OCI-M1 (cell line): ENCODE data around the gene KDM5A.
"Not testable (repeated sequence)": the region's sequence is repeated elsewhere in the genome, so short reads cannot be mapped to it uniquely, and the experiment has no call there.

Source experiments
- DNase-seq: peaks from one replicate; lab custom pipeline; 2025; lab: John Stamatoyannopoulos, UW

KDM5A gene

DNA sequence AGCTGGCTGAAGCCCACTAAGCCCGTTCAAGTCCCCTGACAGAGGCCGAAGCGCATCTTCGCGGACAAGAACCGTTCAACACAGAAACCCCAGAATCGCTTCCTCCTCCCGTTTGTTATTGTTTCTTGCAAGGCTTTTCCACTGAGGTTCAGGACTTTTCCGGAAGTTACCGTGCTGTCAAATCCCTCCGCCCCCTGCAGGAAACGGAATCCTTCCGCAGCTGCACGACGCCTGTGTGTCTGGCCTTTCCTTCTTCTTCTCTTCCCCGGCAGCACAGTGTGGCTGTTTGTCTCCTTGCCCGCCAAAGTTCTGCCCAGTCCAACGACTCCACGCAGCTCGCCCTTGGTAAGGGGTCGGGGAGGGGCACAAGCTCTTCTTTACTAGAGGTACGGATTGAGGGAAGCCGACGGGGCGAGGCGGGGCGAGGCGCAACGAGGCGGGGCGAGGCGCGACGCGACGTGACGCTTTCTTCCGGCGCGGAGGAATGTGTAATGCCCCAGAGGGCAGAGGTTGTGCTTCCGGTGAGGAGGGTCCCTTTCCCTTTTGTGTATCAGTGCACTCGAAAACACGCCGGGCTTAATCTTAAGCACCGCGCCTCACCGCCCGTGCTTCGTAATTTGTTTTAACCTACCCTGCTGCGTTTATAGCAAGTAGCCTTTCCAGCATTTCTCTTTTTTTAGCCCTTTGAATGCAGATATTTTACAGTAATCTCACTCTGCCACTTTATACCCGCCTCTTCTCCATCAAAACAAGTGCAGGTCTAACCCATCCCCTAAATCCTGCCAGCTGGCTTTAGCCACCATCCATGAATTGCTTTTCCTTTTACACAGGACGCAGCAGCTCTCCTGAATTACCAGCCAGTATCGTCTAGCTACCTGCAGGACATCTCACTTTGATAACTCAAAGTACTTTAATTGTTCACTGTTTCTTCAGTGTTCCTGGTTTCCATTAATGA, at the start of gene KDM5A:
TSS of gene KDM5A (minus strand) at position 179 of the 955 bp plus-strand sequence. CDS start 229 bp downstream, outside the sequence.
- DNase-seq: no peak

DNA sequence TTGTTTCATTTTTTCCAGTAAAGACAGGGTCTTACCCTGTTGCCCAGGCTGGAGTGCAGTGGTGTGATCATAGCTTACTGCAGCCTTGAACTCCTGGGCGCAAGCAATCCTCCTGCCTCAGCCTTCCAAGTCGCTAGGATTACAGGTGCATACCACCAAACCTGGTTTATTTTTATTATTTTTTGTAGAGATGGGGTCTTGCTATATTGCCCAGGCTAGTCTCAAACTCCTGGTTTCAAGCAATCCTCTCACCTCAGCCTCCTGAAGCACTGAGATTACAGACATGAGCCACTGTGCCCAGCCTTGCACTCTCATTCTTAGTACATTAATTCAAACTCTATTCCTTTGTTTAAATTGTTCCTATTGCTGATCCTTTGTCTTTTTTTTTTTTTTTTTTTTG, 46.6 kb upstream of the KDM5A start:
- DNase-seq: not testable (repeated sequence)

DNA sequence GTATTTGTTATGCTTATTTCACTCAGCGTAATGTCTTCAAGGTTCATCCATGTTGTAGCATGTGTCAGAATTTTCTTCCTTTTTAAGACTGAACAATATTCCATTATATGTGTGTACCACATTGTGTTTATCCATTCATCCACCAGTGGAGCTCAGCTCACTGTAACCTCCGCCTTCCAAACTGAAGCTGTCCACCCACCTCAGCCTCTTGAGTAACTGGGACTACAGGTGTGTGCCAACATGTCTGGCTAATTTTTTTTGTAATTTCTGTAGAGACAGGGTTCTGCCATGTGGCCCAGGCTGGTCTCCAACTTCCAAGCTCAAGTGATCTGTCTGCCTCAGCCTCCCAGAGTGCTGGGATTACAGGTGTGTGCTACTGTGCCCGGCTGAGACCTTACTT, 33.4 kb upstream of the KDM5A start:
- no peak for DNase-seq

DNA sequence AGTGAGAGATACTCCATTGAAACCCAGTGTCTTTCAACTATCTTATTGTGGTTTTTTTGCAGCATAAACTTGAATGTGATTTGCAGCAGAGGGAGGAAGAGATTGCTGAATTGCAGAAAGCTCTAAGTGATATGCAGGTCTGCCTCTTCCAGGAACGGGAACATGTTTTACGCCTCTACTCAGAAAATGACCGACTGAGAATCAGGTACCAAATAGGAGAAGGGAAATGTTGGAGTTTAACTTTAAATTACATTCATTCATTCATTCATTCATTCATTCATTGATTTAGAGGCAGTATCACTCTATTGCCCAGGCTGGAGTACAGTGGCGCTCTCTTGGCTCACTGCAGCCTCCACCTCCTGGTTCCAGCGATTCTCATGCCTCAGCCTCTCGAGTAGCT, 29.3 kb upstream of the KDM5A start:
- DNase-seq: no peak

DNA sequence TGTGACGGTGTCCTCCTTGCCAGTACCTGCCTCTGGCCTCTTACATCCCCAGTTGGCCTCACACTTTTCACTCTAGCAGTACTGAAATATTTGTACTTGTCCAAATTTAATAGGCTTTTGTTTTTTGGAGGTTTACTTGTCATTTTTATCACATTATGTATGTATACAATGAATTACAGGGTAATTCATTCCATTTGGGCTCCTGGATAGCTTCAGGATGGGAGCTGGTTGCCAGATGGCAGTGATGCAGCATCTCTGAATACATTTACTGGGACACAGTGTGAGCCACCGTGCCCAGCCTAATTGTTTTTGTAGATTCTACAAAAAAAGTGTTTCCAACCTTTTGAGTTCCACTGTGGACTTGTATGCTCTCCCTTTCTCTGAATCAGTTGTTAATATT, 25.7 kb upstream of the KDM5A start:
- no peak for DNase-seq

DNA sequence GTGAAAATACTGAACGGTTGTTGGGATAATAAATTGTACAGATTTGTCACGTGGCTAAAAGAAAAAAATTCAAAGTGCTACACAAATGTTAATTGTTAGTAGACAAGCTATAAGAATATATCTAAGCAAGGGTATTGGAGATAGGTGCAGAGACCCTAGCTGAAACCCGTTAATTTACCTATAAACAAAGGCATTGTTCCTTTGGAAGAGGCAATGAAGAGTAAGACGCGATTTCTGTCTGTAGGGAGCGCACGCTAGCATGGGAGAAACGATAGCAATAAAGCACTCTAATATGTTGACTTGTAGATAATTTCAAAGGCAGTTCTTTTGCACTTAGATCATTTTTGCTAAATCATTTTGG, 12.9 kb upstream of the KDM5A start:
- DNase-seq: no peak

DNA sequence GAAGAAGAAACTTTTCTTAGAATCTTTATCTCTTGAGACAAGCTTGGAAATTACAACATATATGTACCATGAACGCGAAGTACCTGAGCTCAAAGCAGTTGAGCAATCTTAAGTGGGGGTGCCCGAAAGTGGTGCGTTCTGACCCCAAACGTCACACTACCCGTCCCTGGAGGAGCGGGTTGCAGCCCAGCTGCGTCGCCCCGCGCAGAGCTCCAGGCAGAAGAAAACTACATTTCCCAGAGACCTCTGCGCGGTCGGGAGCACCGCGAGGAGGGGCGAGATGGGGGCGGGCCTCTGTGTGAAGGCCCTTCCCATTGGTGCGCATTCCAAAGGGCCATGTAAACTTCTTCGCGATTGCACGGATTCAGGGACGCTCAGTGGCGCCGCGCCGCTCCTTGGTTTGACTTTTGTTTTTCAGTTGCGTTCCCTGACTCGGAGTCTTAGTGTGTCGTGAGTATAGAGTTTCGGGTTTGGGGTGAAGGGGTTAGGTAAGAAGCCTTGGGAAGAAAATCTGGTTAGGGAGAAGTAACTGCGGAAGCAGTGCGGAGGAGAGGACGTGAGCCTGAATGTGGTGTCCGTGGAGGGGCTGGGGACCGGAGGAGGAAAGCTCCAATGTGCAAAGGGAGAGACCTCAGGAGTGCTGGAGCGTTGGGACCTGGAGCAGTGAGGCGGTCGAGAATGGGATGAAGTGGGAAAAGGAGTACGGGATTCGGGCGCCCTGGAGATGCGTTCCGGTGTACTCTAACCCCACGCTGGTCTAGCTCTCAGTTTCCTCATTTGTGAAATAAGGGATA, 12.3 kb upstream of the KDM5A start, which contains the start of gene CCDC77:
TSS of gene CCDC77 (plus strand) at position 410 of the 794 bp plus-strand sequence. CDS start 7,740 bp downstream, outside the sequence.
- no peak for DNase-seq

DNA sequence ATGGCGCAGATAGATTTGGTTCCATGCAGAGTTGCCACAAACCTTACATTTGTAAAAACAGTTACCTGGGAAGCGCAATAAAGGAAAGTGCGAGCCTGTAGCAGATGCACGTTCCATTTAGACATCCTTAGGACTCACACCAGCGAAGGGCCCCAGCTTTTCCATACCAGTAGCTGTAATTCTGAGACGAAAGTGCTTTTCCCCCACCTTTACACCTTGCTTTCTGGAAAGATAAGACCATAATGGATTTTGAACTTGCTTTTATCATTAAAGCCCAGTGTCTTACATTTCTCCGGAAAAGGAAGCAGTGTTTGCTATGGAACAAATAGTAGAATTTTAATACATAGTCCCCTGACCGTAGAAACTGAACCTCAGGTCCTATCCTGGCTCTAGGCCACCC, 11.7 kb upstream of the KDM5A start:
- DNase-seq: no peak

DNA sequence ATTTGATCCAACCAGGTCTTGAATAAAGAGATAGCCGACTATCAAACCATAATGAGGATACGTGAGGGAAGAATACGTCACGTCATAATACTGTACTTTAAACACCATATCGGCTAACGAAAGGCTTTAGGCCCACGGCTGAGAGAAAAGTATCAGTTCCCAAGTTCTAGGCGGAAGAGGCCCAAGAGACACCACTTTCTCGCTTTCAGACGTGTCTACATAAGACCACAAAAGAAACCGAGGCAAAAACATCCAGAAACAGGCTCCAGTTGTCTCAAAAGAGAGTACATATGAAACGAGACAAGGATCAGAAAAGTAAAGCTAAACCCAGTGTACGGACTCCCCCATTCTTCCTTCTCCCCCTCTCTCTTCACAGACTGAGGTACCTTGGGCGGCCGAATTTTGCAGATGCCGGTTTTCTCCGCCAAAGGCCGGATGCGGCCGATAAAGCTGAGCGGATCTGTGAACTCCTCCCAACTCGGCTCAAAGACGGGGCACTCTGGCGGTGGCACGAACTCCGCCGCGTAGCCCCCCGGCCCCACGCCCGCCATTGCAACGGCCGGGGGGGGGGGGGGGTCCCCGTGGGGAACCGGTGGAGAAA, 479 bp downstream of the KDM5A start:
- no peak for DNase-seq

DNA sequence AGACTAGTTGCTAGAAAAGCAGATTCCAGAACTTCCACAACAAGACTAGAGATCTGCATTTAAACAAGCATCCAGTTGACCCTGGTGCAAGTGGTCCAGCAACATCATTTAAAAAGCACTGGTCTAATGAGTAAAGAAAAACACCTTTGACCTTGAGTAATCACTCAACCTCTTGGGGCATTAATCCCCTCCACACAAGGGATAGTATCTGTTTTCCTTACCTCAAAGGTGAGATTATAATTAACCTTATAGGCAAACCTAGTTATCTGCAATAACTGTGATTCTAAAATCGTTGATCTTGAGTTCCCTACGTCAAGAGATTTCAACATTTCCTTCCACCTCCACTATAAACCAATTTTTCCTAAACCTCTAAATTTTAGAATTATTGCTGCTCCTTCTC, 1.1 kb downstream of the KDM5A start:
- DNase-seq: no peak

DNA sequence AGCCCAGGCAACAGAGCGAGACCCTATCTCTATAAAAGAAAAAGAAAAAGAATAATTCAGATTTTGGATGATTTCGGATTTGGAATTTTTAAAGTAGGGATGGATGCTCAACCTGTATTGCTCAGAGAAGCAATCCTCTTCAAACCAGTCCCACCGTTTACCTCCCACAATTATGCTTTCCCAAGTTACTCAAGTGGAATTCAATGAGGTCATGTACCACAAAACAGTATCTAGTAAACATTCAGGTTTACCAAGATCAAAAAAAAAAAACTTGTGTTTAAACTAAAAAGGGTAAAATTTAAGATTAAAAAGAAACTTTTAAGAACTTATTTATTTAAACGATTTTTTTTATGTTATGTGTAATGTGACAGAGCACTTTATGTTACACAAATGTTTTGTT, 2.5 kb downstream of the KDM5A start:
- DNase-seq: no peak

DNA sequence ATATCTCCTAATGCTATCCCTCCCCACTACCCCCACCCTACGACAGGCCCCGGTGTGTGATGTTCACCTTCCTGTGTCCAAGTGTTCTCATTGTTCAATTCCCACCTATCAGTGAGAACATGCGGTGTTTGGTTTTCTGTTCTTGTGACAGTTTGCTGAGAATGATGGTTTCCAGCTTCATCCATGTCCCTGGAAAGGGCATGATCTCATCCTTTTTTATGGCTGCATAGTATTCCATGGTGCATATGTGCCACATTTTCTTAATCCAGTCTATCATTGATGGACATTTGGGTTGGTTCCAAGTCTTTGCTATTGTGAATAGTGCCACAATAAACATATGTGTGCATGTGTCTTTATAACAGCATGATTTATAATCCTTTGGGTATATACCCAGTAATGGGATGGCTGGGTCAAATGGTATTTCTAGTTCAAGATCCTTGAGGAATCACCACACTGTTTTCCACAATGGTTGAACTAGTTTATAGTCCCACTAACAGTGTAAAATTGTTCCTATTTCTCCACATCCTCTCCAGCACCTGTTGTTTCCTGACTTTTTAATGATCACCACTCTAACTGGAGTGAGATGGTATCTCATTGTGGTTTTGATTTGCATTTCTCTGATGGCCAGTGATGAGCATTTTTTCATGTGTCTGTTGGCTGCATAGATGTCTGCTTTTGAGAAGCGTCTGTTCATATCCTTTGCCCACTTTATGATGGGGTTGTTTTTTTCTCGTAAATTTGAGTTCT, 18.2 kb downstream of the KDM5A start:
- not testable (repeated sequence) for DNase-seq

DNA sequence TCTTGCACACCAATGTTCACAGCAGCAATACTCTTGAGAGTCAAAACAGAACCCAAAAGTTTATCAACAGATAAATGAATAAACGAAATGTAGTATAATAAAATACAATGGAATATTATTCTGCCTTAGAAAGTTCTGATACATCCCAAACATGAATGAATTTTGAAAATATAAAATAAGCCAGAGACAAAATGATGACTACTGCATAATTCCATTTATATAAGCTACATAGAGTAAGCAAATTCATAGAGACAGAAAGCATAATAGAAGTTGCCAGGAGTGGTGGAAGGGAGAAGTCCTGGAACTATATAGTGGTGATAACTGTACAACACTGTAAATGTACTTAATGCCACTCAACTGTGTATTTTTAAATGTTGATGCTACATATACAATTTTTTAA, 21.1 kb downstream of the KDM5A start:
- no peak for DNase-seq

DNA sequence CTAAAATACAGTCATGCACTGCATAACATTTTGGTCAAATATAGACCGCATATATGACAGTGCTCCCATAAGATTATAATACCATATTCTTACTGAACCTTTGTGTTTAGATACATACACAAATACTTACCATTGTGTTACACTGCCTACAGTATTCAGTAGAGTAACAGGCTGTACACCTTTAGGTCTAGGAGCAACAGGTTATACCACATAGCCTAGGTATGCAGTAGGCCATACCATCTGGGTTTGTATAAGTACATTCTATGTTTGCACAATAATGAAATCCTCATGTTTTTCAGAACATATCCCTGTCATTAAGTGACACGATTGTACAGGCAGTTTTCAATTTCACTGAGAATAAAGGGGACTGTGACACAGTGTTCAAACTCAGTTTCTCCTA, 22.3 kb downstream of the KDM5A start:
- no peak for DNase-seq

DNA sequence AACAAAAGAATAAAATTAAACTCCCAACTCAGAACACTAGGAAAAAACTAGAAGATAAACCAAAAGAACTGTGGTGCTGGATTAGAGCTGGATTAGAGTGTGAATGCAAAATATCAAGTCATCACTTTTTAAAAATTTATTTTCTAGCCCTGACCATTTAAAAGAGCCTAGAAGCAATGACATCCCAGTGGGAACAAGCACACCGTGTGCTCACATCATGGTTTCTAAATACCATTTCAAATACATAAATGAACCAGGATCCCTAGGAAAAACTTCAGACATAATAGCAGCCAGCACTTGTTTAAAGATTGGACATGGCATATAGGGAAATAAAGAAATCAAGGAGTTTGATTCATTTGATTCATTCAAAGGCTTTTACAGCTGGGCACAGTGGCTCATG, 30.0 kb downstream of the KDM5A start:
- DNase-seq: no peak

DNA sequence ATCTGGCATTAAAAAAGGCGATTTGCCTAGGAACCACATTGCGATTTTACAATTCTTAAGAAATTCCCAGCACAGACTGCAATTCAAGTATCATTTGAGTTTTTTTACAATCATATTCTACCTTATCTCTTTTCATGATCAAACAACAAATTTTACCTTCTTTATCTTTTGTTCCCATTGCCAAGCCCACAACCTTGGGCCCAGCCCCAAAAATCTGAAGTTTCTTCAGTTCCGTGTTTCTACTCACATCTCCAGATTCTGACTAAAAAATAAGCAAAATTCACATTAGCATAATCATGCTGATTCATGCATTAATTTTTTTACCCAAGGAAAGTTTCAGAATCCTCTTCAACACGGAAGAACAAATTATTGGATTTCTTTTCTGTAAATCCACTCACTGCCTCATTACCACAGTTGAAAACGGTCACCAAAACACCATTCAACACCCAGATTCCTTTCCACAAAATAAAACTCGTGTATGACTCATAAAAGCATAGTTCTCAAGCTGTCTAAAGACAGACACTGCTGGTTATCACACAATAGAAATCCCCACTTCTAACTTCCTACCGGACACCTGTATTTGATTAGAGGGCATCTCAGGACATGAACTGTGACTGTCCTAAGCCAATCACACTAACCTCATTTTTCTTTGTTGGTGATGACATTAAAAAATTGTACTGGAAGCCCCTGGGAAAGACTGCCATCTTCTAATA, 32.7 kb downstream of the KDM5A start:
- DNase-seq: no peak

DNA sequence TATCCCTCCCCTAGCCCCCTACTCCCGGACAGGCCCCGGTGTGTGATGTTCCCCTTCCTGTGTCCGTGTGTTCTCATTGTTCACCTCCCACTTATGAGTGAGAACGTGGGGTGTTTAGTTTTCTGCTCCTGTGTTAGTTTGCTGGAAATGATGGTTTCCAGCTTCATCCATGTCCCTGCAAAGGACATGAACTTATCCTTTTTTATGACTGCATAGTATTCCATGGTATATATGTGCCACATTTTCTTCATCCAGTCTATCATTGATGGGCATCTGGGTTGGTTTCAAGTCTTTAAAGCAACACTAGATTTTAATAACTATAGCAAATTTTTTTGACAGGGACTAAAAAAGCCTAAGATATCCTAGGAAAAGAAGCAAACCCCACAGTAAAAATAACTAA, 37.9 kb downstream of the KDM5A start:
- DNase-seq: not testable (repeated sequence)

DNA sequence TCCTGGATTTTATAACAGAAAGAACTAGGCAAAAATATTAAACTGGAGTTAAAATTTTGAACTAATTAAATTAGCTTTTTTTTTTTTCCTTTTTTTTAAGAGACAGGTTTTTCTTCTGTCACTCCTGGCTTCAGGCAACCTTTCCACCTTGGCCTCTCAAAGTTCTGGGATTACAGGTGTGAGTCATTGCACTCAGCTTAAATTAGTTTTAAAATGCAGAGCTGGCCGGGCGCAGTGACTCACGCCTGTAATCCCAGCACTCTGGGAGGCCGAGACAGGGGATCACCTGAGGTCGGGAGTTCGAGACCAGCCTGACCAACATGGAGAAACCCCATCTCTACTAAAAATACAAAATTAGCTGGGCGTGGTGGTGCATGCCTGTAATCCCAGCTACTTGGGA, 39.5 kb downstream of the KDM5A start:
- DNase-seq: not testable (repeated sequence)

DNA sequence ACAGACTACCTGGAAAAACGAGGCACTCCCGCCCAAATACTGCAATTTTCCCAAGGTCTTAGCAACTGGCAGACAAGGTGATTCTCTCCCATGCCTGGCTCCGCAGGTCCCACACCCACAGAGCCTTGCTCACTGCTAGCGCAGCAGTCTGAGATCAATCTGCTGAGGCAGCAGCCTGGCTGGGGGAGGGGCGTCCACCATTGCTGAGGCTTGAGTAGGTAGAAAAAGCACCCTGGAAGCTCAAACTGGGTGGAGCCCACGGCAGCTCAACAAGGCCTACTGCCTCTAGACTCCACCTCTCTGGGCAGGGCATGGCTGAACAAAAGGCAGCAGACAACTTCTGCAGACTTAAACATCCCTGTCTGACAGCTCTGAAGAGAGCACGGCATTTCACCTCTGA, 46.1 kb downstream of the KDM5A start:
- not testable (repeated sequence) for DNase-seq

DNA sequence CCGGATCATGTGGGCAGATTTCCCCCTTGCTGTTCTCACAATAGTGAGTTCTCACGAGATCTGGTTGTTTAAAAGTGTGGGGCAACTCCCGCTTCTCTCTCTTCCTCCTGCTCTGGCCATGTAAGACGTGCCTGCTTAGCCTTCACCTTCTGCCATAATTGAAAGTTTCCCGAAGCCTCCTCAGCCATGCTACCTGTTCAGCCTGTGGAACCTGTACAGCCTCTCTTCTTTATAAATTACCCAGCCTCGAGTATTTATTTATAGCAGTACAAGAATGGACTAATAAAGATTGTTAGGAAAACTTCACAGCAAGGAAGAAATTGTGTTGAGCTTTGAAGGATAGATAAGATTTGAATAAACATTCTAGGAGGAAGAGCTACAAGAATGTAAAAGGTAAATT, 52.1 kb downstream of the KDM5A start:
- DNase-seq: no peak

DNA sequence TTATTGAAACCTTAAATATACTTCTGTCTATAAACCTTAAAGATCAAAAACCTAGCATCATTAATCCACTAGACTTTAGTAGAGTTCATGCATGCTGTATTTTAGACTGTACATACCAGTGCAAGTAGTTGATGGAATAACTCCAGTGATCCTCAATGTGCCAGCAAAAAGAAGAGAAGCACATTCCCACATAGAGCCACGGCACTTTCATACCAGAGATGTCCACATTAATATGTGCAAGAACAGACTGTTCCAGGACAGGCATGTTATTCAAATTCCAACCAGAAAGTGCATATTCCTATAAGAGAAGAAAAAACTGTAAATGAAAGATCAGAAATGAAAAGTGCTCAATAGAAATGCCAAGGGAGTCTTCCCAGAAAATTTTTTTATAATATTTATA, 55.0 kb downstream of the KDM5A start:
- DNase-seq: no peak
